ENCODE results near the gene ZDHHC20. TPM values are rescaled to one million over a fixed set of nuclear protein-coding genes. Genes with fewer than 3 reads are reported as not detected.

The ZDHHC20 gene
- total RNA-seq, 1 donor from 2014 or later: 82.0 TPM

GRCh38 chr13:21436582-21436981 lies 22.5 kb downstream of the ZDHHC20 start:
- peak overlapping the region; percentile 79 for H3K27ac ChIP-seq
- DNase-seq (no peak), ATAC-seq (no peak)
- intact Hi-C loops (cut with DNase I): no loop called here
- H3K4me1 ChIP-seq: peaks cover 25% of the 10 kb centered on the region
- no peaks in the 10 kb centered on the region for H3K27me3 ChIP-seq (ENCODE audit: low read depth)
- peaks cover 16% of the 10 kb centered on the region for H3K9me3 ChIP-seq
- H3K36me3 ChIP-seq: no peaks in the 10 kb centered on the region
- no peak overlapping the region for H3K4me3 ChIP-seq
- TF ChIP-seq CTCF (IDR thresholded peaks at IDR 0.05): no peak

GRCh38 chr13:21435687-21436151 lies 23.4 kb downstream of the ZDHHC20 start:
- peaks cover 25% of the 10 kb centered on the region for H3K4me1 ChIP-seq
- TF ChIP-seq CTCF (IDR thresholded peaks at IDR 0.05): no peak
- intact Hi-C loops (cut with DNase I): no loop called here
- DNase-seq (peak; percentile 70), ATAC-seq (peak; percentile 95 to 96)
- peak overlapping the region; percentile 79 for H3K27ac ChIP-seq
- peaks cover 16% of the 10 kb centered on the region for H3K9me3 ChIP-seq
- no peaks in the 10 kb centered on the region for H3K27me3 ChIP-seq (ENCODE audit: low read depth)
- H3K4me3 ChIP-seq: no peak overlapping the region
- H3K36me3 ChIP-seq: no peaks in the 10 kb centered on the region

- intact Hi-C loops (cut with DNase I): no loop called here
- DNase-seq (no peak), ATAC-seq (no peak)
- Histone ChIP-seq H3K9me3 (peaks cover 20% of the 10 kb centered on the region), H3K27me3 (ENCODE audit: low read depth) (no peaks in the 10 kb centered on the region), H3K36me3 (no peaks in the 10 kb centered on the region), H3K27ac (peak overlapping the region; percentile 79), H3K4me3 (no peak overlapping the region), H3K4me1 (peaks cover 25% of the 10 kb centered on the region)
- no peak for TF ChIP-seq CTCF (IDR thresholded peaks at IDR 0.05)
These were observed 23.9 kb downstream of the ZDHHC20 start for GRCh38 chr13:21435231-21435630.

- ATAC-seq: peak; percentile 52 to 64
- H3K4me1 ChIP-seq: peaks cover 25% of the 10 kb centered on the region
- H3K4me3 ChIP-seq: no peak overlapping the region
- TF ChIP-seq CTCF (IDR thresholded peaks at IDR 0.05): no peak
- no peaks in the 10 kb centered on the region for H3K27me3 ChIP-seq (ENCODE audit: low read depth)
- peaks cover 26% of the 10 kb centered on the region for H3K9me3 ChIP-seq
- H3K36me3 ChIP-seq: no peaks in the 10 kb centered on the region
- intact Hi-C loops (cut with DNase I): no loop called here
- peak overlapping the region; percentile 79 for H3K27ac ChIP-seq
- DNase-seq: no peak
These were observed 24.5 kb downstream of the ZDHHC20 start for GRCh38 chr13:21434588-21434987.

GRCh38 chr13:21429211-21429610 lies 29.9 kb downstream of the ZDHHC20 start:
- no peak for TF ChIP-seq CTCF (IDR thresholded peaks at IDR 0.05)
- H3K4me3 ChIP-seq: no peak overlapping the region
- H3K4me1 ChIP-seq: no peaks in the 10 kb centered on the region
- no peak for DNase-seq
- no peaks in the 10 kb centered on the region for H3K27me3 ChIP-seq (ENCODE audit: low read depth)
- H3K27ac ChIP-seq: no peak overlapping the region
- no peak for ATAC-seq
- H3K36me3 ChIP-seq: no peaks in the 10 kb centered on the region
- H3K9me3 ChIP-seq: peaks cover 23% of the 10 kb centered on the region
- intact Hi-C loops (cut with DNase I): no loop called here

- no peak overlapping the region for H3K27ac ChIP-seq
- no peaks in the 10 kb centered on the region for H3K4me1 ChIP-seq
- peaks cover 23% of the 10 kb centered on the region for H3K9me3 ChIP-seq
- ATAC-seq (no peak), DNase-seq (no peak)
- H3K27me3 ChIP-seq (ENCODE audit: low read depth): no peaks in the 10 kb centered on the region
- intact Hi-C loops (cut with DNase I): no loop called here
- no peak for TF ChIP-seq CTCF (IDR thresholded peaks at IDR 0.05)
- H3K36me3 ChIP-seq: no peaks in the 10 kb centered on the region
- no peak overlapping the region for H3K4me3 ChIP-seq
These were observed 31.4 kb downstream of the ZDHHC20 start for GRCh38 chr13:21427741-21428140.
